Fibroblast of lung (primary cell): ENCODE data around the gene PHETA1.

Experiments
- EZH2 ChIP-seq: IDR thresholded peaks from 2 replicates; pipeline ENCODE4 v1.5.1; 2012; ENCODE audit warnings: low read length, control low read depth, mild to moderate bottlenecking; ENCODE audit errors: missing control alignments
- TF ChIP-seq, protein P1 (sequence below), 2 donors: IDR thresholded peaks in 1 of 2; conservative IDR thresholded peaks in 1 of 2; 1 replicate in 1 of 2; 2 replicates in 1 of 2; pipeline ENCODE4 v1.5.1; 2011 to 2012; ENCODE audit warnings: low read length in 2 of 2, control low read depth in 1 of 2, inconsistent platforms in 1 of 2, low read depth in 1 of 2, mild to moderate bottlenecking in 1 of 2

DNA sequence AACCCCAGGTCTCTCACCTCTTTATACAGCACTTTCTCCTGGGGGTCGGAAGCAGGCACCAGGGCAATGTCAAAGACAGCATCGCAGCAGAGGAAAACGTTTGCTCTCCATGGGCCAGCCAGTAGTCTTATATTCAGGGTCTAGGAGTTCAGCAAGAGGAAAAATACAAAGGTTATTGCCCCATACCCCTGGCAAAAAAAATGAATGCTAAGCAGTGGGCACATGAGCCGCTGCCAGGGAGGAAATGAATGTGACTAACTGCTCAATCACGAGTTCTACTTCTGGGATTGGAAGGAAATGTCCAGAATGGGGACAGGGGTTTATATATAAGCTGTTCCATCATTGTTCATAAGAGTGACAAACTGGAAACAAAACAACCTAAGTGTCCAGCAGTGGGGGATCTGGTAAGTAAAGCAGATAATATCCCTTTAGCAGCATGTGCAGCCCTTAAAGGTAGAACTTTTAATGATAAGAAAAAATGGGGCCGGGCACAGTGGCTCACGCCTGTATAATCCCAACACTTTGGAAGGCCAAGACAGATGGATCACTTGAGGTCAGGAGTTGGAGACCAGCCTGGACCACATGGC is 53.8 kb downstream of the PHETA1 start:
- TF ChIP-seq, protein P1, sequence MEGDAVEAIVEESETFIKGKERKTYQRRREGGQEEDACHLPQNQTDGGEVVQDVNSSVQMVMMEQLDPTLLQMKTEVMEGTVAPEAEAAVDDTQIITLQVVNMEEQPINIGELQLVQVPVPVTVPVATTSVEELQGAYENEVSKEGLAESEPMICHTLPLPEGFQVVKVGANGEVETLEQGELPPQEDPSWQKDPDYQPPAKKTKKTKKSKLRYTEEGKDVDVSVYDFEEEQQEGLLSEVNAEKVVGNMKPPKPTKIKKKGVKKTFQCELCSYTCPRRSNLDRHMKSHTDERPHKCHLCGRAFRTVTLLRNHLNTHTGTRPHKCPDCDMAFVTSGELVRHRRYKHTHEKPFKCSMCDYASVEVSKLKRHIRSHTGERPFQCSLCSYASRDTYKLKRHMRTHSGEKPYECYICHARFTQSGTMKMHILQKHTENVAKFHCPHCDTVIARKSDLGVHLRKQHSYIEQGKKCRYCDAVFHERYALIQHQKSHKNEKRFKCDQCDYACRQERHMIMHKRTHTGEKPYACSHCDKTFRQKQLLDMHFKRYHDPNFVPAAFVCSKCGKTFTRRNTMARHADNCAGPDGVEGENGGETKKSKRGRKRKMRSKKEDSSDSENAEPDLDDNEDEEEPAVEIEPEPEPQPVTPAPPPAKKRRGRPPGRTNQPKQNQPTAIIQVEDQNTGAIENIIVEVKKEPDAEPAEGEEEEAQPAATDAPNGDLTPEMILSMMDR (conservative IDR thresholded peaks at IDR 0.05 in 1 of 2, IDR thresholded peaks at IDR 0.05 in 1 of 2; ENCODE audit: low read depth in 1 of 2, low read length in 2 of 2), result no peak
- TF ChIP-seq EZH2, result no peak
